ENCODE measurements around the gene ADRA2A. TPM values are rescaled to one million over a fixed set of nuclear protein-coding genes. Genes with fewer than 3 reads are reported as not detected.

Gene ADRA2A
- total and polyA plus RNA-seq, 7 experiments from 2014 or later, result 0.22 TPM; not detected in 6

DNA sequence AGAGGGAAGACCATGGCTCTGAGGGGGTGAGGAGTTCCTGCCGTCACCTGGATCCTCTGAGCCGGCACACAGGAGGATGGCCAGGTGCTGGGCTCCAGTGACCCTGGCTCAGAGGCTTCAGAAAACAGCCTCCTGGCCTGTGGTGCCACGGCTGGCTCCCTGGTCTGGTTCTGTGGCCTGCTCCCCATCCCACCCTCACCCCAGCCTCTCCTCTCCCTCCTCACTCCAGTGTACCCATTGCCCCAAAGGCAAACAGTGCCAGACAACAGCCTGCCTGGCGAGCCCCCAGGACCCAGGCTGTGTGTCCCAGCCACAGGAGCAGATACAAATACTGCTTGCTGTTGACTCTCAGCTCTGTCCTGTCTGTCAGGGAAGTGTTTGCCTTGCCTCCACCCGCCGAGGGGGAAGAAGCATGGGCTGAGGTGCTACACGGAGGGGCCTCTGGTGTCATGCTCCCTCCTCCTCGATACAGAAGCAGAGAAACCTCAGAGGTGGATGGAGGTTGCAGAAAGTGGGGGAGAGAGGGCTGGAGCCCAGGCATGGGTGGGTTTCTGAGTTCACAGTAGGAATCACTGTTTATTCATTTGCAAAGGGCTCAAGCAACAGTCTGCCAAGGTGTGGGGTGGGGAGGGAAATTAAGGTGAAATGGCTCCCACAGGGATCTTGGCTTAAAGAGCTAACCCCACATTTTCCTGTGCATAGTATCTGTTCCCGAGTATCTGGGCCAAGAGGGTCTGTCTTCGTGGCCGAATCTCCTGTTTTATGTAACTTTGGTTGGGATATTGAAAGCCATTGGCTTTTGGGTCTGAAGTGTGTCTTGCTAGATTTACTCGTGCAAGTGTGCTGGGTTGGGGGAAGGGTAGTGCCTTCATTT, 5.5 kb downstream of the ADRA2A start:
- peaks cover 22 to 47% (median 34%) of the 10 kb centered on the region in 5 donors for H3K27me3 Mint-ChIP-seq
- peaks cover 0 to 4% (median 0%) of the 10 kb centered on the region in 5 donors for H3K36me3 Mint-ChIP-seq
- no peak for ATAC-seq
- POLR2A ChIA-PET, result no interaction called here
- no peak overlapping the region for H3K27ac ChIP-seq (ENCODE audit: low read depth, low read length)
- H3K4me1 ChIP-seq (ENCODE audit: control insufficient read depth in 2 of 2, insufficient read depth in 2 of 2, low read length in 2 of 2), result peaks cover 0 to 4% of the 10 kb centered on the region in 2 donors
- H3K27ac Mint-ChIP-seq, result no peak overlapping the region
- peaks cover 0 to 7% (median 0%) of the 10 kb centered on the region in 11 donors for H3K9me3 Mint-ChIP-seq
- peaks cover 3 to 12% (median 4%) of the 10 kb centered on the region in 7 donors for H3K4me1 Mint-ChIP-seq
- no peak overlapping the region for H3K4me3 ChIP-seq (ENCODE audit: low read length)
- no peaks in the 10 kb centered on the region for H3K36me3 ChIP-seq (ENCODE audit: control insufficient read depth in 2 of 3, insufficient read depth in 3 of 3, low read length in 3 of 3)
- H3K27me3 ChIP-seq (ENCODE audit: control insufficient read depth in 2 of 2, insufficient read depth in 2 of 2, low read length in 2 of 2), result peaks cover 0 to 5% of the 10 kb centered on the region in 2 donors
- CTCF ChIA-PET, result no interaction called here
- intact Hi-C loops (cut with micrococcal nuclease), result no loop called here
- H3K4me3 Mint-ChIP-seq, result peak overlapping the region in 1 of 10 donors; percentile 20
- DNase-seq, result no peak
- H3K9me3 ChIP-seq (ENCODE audit: control insufficient read depth in 2 of 3, low read length in 3 of 3), result no peaks in the 10 kb centered on the region

DNA sequence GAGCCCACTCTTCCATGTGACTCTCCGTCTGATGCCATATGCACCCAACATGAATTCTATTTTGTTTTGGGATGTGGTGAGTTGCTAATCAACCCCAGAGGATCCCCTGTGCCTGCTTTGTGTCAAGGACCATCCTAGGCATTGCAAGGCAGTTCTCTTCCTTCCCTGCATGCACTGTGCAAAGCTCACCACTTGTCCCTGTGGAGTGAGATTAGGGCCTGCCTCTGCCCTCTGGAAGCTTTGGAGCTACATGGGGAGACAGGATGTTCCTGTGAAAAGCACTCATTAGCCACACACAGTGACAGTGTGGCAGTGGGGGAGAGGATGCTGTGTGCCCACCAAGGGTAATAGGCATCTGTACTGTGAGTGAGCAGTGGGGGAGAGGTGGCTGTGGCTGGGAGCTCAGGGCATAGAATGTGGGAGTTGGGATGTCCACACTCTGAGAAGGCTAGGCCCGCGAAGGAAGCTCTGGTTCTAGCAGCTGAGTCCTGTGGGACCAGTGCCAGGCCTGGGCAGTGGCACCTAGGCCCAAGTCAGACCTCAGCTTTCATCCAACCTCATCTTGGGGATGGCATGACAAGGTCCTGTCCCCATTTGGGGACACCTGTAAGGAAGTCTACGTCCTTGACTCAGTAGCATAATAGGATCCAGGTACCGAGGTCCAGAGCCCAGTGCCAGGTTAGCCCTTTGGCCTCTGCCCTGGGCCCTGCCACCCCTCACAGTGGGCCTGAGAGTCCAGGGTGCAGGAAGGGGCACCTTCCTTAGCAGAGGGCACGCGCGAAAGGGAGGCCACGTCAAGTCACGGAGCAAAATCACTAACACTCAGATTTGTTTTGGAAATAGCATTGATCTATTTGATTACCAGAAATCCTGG, 6.6 kb downstream of the ADRA2A start:
- no peak overlapping the region for H3K27ac ChIP-seq (ENCODE audit: low read depth, low read length)
- H3K27ac Mint-ChIP-seq, result no peak overlapping the region
- peaks cover 0 to 12% (median 4%) of the 10 kb centered on the region in 7 donors for H3K4me1 Mint-ChIP-seq
- no peaks in the 10 kb centered on the region for H3K27me3 ChIP-seq (ENCODE audit: control insufficient read depth in 2 of 2, insufficient read depth in 2 of 2, low read length in 2 of 2)
- no peak overlapping the region for H3K4me3 Mint-ChIP-seq
- no peak overlapping the region for H3K4me3 ChIP-seq (ENCODE audit: low read length)
- no peaks in the 10 kb centered on the region for H3K36me3 Mint-ChIP-seq
- no peaks in the 10 kb centered on the region for H3K4me1 ChIP-seq (ENCODE audit: control insufficient read depth in 2 of 2, insufficient read depth in 2 of 2, low read length in 2 of 2)
- intact Hi-C loops (cut with micrococcal nuclease), result no loop called here
- DNase-seq (no peak), ATAC-seq (no peak)
- ChIA-PET CTCF (interaction anchor here (0.9 kb wide), 1 partner anchor 437 kb away, joined by 3 read pairs; no protein-coding TSS in a partner anchor), POLR2A (interaction anchor here (0.7 kb wide), 1 partner anchor 897 kb away, joined by 3 read pairs; no protein-coding TSS in a partner anchor)
- no peaks in the 10 kb centered on the region for H3K9me3 ChIP-seq (ENCODE audit: control insufficient read depth in 2 of 3, low read length in 3 of 3)
- H3K36me3 ChIP-seq (ENCODE audit: control insufficient read depth in 2 of 3, insufficient read depth in 3 of 3, low read length in 3 of 3), result no peaks in the 10 kb centered on the region
- peaks cover 0 to 7% (median 0%) of the 10 kb centered on the region in 11 donors for H3K9me3 Mint-ChIP-seq
- peaks cover 19 to 38% (median 27%) of the 10 kb centered on the region in 5 donors for H3K27me3 Mint-ChIP-seq

DNA sequence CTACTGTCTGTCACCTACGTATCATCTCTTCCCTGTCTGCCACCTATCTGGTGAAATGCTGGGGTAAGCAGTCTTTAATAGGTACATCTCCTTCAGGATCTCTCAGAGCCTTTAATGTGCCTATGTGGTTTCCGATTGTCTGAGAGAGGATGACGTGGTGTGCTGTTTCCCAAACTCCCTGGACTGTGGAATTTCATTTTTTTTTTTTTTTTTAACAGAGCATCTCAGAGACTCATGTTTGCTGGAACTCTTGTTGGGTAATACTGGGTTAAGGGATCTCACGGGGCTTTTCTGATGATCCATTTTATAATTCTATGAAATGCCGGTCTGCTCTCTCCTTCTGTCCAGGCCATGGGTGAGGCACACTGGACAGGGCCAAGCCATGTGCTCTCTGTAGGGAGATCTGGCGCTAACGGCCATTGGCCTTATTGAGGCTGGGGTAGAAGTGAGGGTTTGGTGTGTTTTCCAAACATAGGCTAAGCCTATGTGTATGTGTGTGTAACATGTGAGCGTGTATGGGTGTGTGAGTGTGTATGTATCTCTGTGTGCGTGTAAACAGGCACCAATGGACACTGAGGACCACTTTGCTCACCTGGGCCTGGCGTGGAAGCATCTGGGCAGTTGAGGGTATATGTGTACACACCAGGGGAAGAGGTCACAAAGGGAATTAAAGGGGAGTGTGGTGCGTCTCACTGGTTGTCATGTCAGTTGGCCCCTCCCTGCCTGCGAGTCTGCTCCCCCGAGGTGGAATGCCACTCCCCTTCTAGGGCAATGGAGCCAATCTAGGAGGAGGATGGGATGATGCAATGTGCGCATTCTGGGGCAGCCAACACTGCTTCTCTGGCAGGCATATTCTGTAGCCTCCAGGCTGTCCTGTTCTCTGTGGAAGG, 7.8 kb downstream of the ADRA2A start:
- Mint-ChIP-seq H3K36me3 (no peaks in the 10 kb centered on the region), H3K27me3 (peaks cover 12 to 40% (median 22%) of the 10 kb centered on the region in 5 donors), H3K4me3 (no peak overlapping the region), H3K9me3 (peaks cover 0 to 2% (median 0%) of the 10 kb centered on the region in 11 donors), H3K4me1 (peaks cover 0 to 7% (median under 1%) of the 10 kb centered on the region in 7 donors), H3K27ac (no peak overlapping the region)
- no peaks in the 10 kb centered on the region for H3K36me3 ChIP-seq (ENCODE audit: control insufficient read depth in 2 of 3, insufficient read depth in 3 of 3, low read length in 3 of 3)
- no peaks in the 10 kb centered on the region for H3K9me3 ChIP-seq (ENCODE audit: control insufficient read depth in 2 of 3, low read length in 3 of 3)
- H3K27ac ChIP-seq (ENCODE audit: low read depth, low read length), result no peak overlapping the region
- POLR2A ChIA-PET, result no interaction called here
- no peaks in the 10 kb centered on the region for H3K27me3 ChIP-seq (ENCODE audit: control insufficient read depth in 2 of 2, insufficient read depth in 2 of 2, low read length in 2 of 2)
- no peaks in the 10 kb centered on the region for H3K4me1 ChIP-seq (ENCODE audit: control insufficient read depth in 2 of 2, insufficient read depth in 2 of 2, low read length in 2 of 2)
- CTCF ChIA-PET, result no interaction called here
- DNase-seq (no peak), ATAC-seq (no peak)
- H3K4me3 ChIP-seq (ENCODE audit: low read length), result no peak overlapping the region
- intact Hi-C loops (cut with micrococcal nuclease), result no loop called here

DNA sequence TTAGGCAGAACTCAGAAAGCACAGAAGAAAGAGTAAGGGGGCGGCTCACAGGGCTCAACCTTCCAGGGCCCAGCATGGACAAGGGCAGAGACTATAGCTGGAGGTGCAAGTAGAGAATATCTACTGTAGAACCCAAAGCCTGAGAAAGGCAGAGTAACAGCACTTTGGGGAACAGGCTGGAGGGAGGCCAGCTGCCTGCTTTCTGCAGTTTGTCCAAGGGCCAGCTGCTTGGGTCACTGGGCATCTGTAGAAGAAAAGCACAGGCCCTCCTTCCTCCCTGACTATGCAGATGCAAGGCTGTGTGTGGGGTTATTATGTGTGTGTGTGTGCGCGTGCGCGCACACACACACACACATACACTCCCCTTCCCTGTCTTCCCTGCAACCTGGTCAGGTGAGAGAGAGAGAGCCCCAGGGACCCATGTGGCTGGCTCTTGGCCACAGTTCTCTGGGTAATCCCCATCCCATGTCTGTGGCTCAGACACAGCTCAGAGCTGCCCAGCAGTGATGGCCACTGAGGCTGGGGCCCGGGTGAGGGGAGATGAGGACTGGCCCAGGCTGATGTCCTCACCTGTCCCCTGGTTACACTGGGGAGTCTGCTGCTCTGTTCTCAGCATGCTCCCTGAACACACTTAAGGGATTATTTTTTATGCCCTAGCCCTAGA, 9.0 kb downstream of the ADRA2A start:
- H3K36me3 Mint-ChIP-seq, result no peaks in the 10 kb centered on the region
- Histone ChIP-seq H3K27me3 (ENCODE audit: control insufficient read depth in 2 of 2, insufficient read depth in 2 of 2, low read length in 2 of 2) (no peaks in the 10 kb centered on the region), H3K4me3 (ENCODE audit: low read length) (no peak overlapping the region), H3K9me3 (ENCODE audit: control insufficient read depth in 2 of 3, low read length in 3 of 3) (no peaks in the 10 kb centered on the region), H3K36me3 (ENCODE audit: control insufficient read depth in 2 of 3, insufficient read depth in 3 of 3, low read length in 3 of 3) (no peaks in the 10 kb centered on the region), H3K4me1 (ENCODE audit: control insufficient read depth in 2 of 2, insufficient read depth in 2 of 2, low read length in 2 of 2) (no peaks in the 10 kb centered on the region), H3K27ac (ENCODE audit: low read depth, low read length) (no peak overlapping the region)
- ATAC-seq, result no peak
- POLR2A ChIA-PET, result no interaction called here
- H3K4me1 Mint-ChIP-seq, result no peaks in the 10 kb centered on the region
- CTCF ChIA-PET, result no interaction called here
- H3K9me3 Mint-ChIP-seq, result peaks cover 0 to 2% (median 0%) of the 10 kb centered on the region in 11 donors
- intact Hi-C loops (cut with micrococcal nuclease), result no loop called here
- no peak overlapping the region for H3K4me3 Mint-ChIP-seq
- no peak for DNase-seq
- H3K27me3 Mint-ChIP-seq, result peaks cover 11 to 38% (median 20%) of the 10 kb centered on the region in 5 donors
- no peak overlapping the region for H3K27ac Mint-ChIP-seq

DNA sequence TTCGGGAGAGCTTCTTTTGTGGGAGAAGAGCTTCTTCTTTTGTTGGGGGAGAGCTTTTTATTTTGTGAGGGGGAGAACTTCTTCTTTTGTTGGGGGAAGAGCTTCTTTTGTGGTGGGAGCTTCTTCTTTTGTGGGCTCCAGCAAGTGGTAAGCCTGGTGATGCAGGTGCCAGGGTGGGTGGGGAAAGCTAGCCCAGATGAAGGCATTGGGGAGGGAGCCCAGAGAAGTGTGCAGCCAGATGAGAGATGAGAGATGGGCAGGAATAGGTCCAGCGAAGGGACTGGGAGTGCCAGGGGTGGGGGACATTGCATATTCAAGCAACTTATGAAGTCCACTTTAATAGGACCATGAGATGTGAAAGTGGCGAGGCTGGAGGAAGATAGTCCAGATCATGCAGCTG, 9.7 kb downstream of the ADRA2A start:
- H3K4me1 Mint-ChIP-seq, result no peaks in the 10 kb centered on the region
- Histone ChIP-seq H3K4me1 (ENCODE audit: control insufficient read depth in 2 of 2, insufficient read depth in 2 of 2, low read length in 2 of 2) (no peaks in the 10 kb centered on the region), H3K4me3 (ENCODE audit: low read length) (no peak overlapping the region), H3K36me3 (ENCODE audit: control insufficient read depth in 2 of 3, insufficient read depth in 3 of 3, low read length in 3 of 3) (no peaks in the 10 kb centered on the region), H3K27me3 (ENCODE audit: control insufficient read depth in 2 of 2, insufficient read depth in 2 of 2, low read length in 2 of 2) (no peaks in the 10 kb centered on the region), H3K27ac (ENCODE audit: low read depth, low read length) (no peak overlapping the region), H3K9me3 (ENCODE audit: control insufficient read depth in 2 of 3, low read length in 3 of 3) (no peaks in the 10 kb centered on the region)
- no peak overlapping the region for H3K4me3 Mint-ChIP-seq
- peaks cover 7 to 34% (median 20%) of the 10 kb centered on the region in 5 donors for H3K27me3 Mint-ChIP-seq
- intact Hi-C loops (cut with micrococcal nuclease), result no loop called here
- no peak overlapping the region for H3K27ac Mint-ChIP-seq
- H3K36me3 Mint-ChIP-seq, result no peaks in the 10 kb centered on the region
- peaks cover 0 to 2% (median 0%) of the 10 kb centered on the region in 11 donors for H3K9me3 Mint-ChIP-seq
- CTCF ChIA-PET, result no interaction called here
- POLR2A ChIA-PET, result no interaction called here
- ATAC-seq (no peak), DNase-seq (no peak)

DNA sequence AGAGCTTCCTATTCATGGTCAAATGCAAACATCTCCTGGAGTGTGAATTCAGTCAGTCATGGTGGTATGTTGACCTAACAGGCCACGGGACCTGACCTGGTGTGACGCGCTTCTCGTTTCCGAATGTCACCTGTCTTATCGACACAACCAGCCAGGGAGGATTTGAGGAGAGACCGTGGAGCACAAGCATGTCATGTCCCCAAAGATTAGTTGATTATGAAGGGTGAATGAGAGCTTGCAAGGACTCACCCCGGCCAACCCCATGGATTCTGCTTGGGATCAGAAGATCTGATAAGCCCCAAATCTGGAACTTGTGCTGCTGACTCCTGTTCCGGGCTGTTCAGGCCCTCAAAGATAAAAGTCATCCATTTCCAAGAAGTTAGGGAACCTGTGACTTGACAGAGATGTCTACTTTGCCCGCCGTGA, 10.5 kb downstream of the ADRA2A start:
- no peak overlapping the region for H3K4me3 ChIP-seq (ENCODE audit: low read length)
- no peak overlapping the region for H3K27ac ChIP-seq (ENCODE audit: low read depth, low read length)
- Mint-ChIP-seq H3K27ac (no peak overlapping the region), H3K36me3 (no peaks in the 10 kb centered on the region), H3K9me3 (peaks cover 0 to 2% (median 0%) of the 10 kb centered on the region in 11 donors), H3K4me3 (no peak overlapping the region), H3K27me3 (peaks cover 5 to 30% (median 18%) of the 10 kb centered on the region in 5 donors), H3K4me1 (no peaks in the 10 kb centered on the region)
- no peaks in the 10 kb centered on the region for H3K27me3 ChIP-seq (ENCODE audit: control insufficient read depth in 2 of 2, insufficient read depth in 2 of 2, low read length in 2 of 2)
- no peaks in the 10 kb centered on the region for H3K36me3 ChIP-seq (ENCODE audit: control insufficient read depth in 2 of 3, insufficient read depth in 3 of 3, low read length in 3 of 3)
- DNase-seq, result no peak
- no peaks in the 10 kb centered on the region for H3K9me3 ChIP-seq (ENCODE audit: control insufficient read depth in 2 of 3, low read length in 3 of 3)
- ChIA-PET CTCF (no interaction called here), POLR2A (no interaction called here)
- no peaks in the 10 kb centered on the region for H3K4me1 ChIP-seq (ENCODE audit: control insufficient read depth in 2 of 2, insufficient read depth in 2 of 2, low read length in 2 of 2)
- no peak for ATAC-seq
- intact Hi-C loops (cut with micrococcal nuclease), result no loop called here
